Mesenchymal stem cell (in vitro differentiated cells and primary cell): Measurements from ENCODE around the gene GIMAP5.

Experiments
- DNase-seq: peaks from one replicate; pipeline ENCODE4 v3.0.0-alpha.2; 2013
- H2AFZ ChIP-seq: one replicate; pipeline ENCODE4 v1.6.1; 2013; ENCODE audit warnings: low read depth, mild to moderate bottlenecking, control low read depth, inconsistent platforms, low read length, moderate library complexity
- H2AK5ac ChIP-seq: 2 replicates; pipeline ENCODE4 v1.6.1; 2013; ENCODE audit warnings: low read length, moderate library complexity, mild to moderate bottlenecking, inconsistent platforms; ENCODE audit not compliant: severe bottlenecking
- H2BK120ac ChIP-seq: one replicate; pipeline ENCODE4 v1.6.1; 2013; ENCODE audit warnings: low read depth, mild to moderate bottlenecking, inconsistent platforms, low read length, moderate library complexity
- H2BK12ac ChIP-seq, 2 experiments: one replicate each; pipeline ENCODE4 v1.6.1; 2013; ENCODE audit warnings: inconsistent platforms in 2 of 2, low read length in 2 of 2, mild to moderate bottlenecking in 2 of 2, moderate library complexity in 2 of 2, control low read depth in 1 of 2
- H2BK15ac ChIP-seq: one replicate; pipeline ENCODE4 v1.6.1; 2013; ENCODE audit warnings: mild to moderate bottlenecking, low read depth, inconsistent platforms; ENCODE audit not compliant: poor library complexity, severe bottlenecking
- H2BK5ac ChIP-seq: 2 replicates; pipeline ENCODE4 v1.6.1; 2013; ENCODE audit warnings: low read depth, mild to moderate bottlenecking, low read length, control low read depth, inconsistent platforms; ENCODE audit not compliant: poor library complexity, severe bottlenecking
- H3K14ac ChIP-seq, 2 experiments: one replicate each; pipeline ENCODE4 v1.6.1; 2013; ENCODE audit warnings: inconsistent platforms in 2 of 2, low read length in 2 of 2, control low read depth in 1 of 2, mild to moderate bottlenecking in 1 of 2, moderate library complexity in 1 of 2
- H3K18ac ChIP-seq, 2 experiments: one replicate each; pipeline ENCODE4 v1.6.1; 2013; ENCODE audit warnings: inconsistent platforms in 2 of 2, low read length in 2 of 2, control low read depth in 1 of 2, low read depth in 1 of 2, mild to moderate bottlenecking in 1 of 2
- H3K23ac ChIP-seq, 2 experiments: one replicate each; pipeline ENCODE4 v1.6.1; 2013; ENCODE audit warnings: inconsistent platforms in 2 of 2, low read length in 2 of 2, mild to moderate bottlenecking in 2 of 2, moderate library complexity in 2 of 2, control low read depth in 1 of 2
- H3K27ac ChIP-seq: 2 replicates; pipeline ENCODE4 v1.5.1; 2013; ENCODE audit warnings: mild to moderate bottlenecking, moderate library complexity, low read length, control low read depth, inconsistent platforms; ENCODE audit not compliant: poor library complexity, severe bottlenecking
- H3K27me3 ChIP-seq, 2 experiments: 2 replicates each; pipeline versions ENCODE4 v1.6.1 to v1.7.0; 2013; ENCODE audit warnings: low read length in 2 of 2, mild to moderate bottlenecking in 2 of 2, moderate library complexity in 2 of 2, control low read depth in 1 of 2, inconsistent platforms in 1 of 2; ENCODE audit not compliant: control insufficient read depth in 1 of 2, insufficient read depth in 1 of 2
- H3K36me3 ChIP-seq, 2 experiments: 2 replicates each; pipeline versions ENCODE4 v1.6.1 to v1.7.0; 2013; ENCODE audit warnings: low read length in 2 of 2, control low read depth in 1 of 2, inconsistent platforms in 1 of 2, low read depth in 1 of 2, mild to moderate bottlenecking in 1 of 2; ENCODE audit not compliant: insufficient read depth in 2 of 2, control insufficient read depth in 1 of 2
- H3K4ac ChIP-seq, 2 experiments: one replicate each; pipeline ENCODE4 v1.6.1; 2013; ENCODE audit warnings: inconsistent platforms in 2 of 2, low read length in 2 of 2, mild to moderate bottlenecking in 2 of 2, moderate library complexity in 2 of 2, control low read depth in 1 of 2, low read depth in 1 of 2
- H3K4me1 ChIP-seq: 2 replicates; pipeline ENCODE4 v1.6.1; 2013; ENCODE audit warnings: low read depth, low read length, control low read depth; ENCODE audit not compliant: control insufficient read depth, insufficient read depth
- H3K4me2 ChIP-seq: 2 replicates; pipeline ENCODE4 v1.6.1; 2013; ENCODE audit warnings: low read length, mild to moderate bottlenecking, inconsistent platforms; ENCODE audit not compliant: poor library complexity, severe bottlenecking
- H3K4me3 ChIP-seq, 2 experiments: 2 replicates each; pipeline versions ENCODE4 v1.5.1 to v1.7.0; 2013; ENCODE audit warnings: low read length in 2 of 2, mild to moderate bottlenecking in 2 of 2, control low read depth in 1 of 2, low read depth in 1 of 2; ENCODE audit not compliant: insufficient read depth in 1 of 2
- H3K79me1 ChIP-seq: replicated peaks from 2 replicates; pipeline ENCODE4 v1.6.1; 2013; ENCODE audit warnings: mild to moderate bottlenecking, control low read depth, low read length, inconsistent platforms; ENCODE audit not compliant: poor library complexity, severe bottlenecking
- H3K9ac ChIP-seq: 2 replicates; pipeline ENCODE4 v1.7.0; 2013; ENCODE audit warnings: mild to moderate bottlenecking, low read length, moderate library complexity
- H3K9me3 ChIP-seq: 2 replicates; pipeline ENCODE4 v1.7.0; 2013; ENCODE audit warnings: mild to moderate bottlenecking, low read length; ENCODE audit not compliant: control insufficient read depth
- H4K8ac ChIP-seq: one replicate; pipeline ENCODE4 v1.6.1; 2013; ENCODE audit warnings: inconsistent platforms, mild to moderate bottlenecking, low read length, moderate library complexity
- H4K91ac ChIP-seq: one replicate; pipeline ENCODE4 v1.6.1; 2013; ENCODE audit warnings: mild to moderate bottlenecking, low read length, inconsistent platforms
- WGBS: methylation state at CpG from one replicate; pipeline ENCODE4 v1.1.7; 2013; ENCODE audit warnings: mixed read lengths; 5-methylcytosine and 5-hydroxymethylcytosine counted together

GIMAP5 gene

DNA sequence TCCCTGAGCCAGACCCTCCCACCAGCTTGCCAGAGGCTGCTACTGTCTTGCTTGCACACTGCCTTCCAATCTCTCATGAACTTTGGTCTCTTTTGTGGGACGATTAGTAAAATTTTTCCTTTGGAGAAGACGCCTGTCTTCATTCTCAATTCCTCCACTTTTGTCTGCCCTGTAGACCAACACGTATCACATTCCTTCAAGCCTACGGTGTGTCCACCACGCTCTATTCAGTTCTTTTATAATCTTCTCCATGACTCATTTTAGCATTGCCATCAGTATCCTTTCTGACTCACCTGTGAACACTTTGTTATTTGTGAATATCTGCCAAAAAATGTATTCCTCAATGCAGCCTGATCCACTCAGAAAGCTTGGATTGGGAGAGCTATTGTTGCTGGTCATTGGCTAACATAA, 1.4 kb downstream of the GIMAP5 start:
- Histone ChIP-seq H3K36me3 (no peaks in the 10 kb centered on the region), H3K4me1 (no peaks in the 10 kb centered on the region), H3K4me3 (no peak overlapping the region), H3K18ac (no peak overlapping the region), H2BK12ac (no peak overlapping the region), H3K79me1 (no peaks in the 10 kb centered on the region), H2BK15ac (no peak overlapping the region), H3K27ac (no peak overlapping the region), H3K4me2 (no peak overlapping the region), H4K8ac (no peak overlapping the region), H3K9ac (no peak overlapping the region), H3K27me3 (peaks cover 0 to 17% of the 10 kb centered on the region in 2 experiments), H3K14ac (no peak overlapping the region), H2AFZ (no peak overlapping the region), H3K9me3 (no peaks in the 10 kb centered on the region), H2BK120ac (no peak overlapping the region), H2BK5ac (no peak overlapping the region), H2AK5ac (no peak overlapping the region), H3K23ac (no peak overlapping the region), H3K4ac (no peak overlapping the region), H4K91ac (no peak overlapping the region)
- 67% methylated on average over 5 of the region's 5 CpGs for WGBS
- no peak for DNase-seq

GRCh38 chr7:150739033-150739432, 1.8 kb downstream of the GIMAP5 start:
- no peak overlapping the region for H3K27ac ChIP-seq
- no peak overlapping the region for H3K4me2 ChIP-seq
- H3K23ac ChIP-seq, result no peak overlapping the region
- H4K8ac ChIP-seq, result no peak overlapping the region
- no peak overlapping the region for H3K18ac ChIP-seq
- H2AK5ac ChIP-seq, result no peak overlapping the region
- H3K9ac ChIP-seq, result no peak overlapping the region
- H3K14ac ChIP-seq, result no peak overlapping the region
- no peak overlapping the region for H3K4me3 ChIP-seq
- H2BK15ac ChIP-seq, result no peak overlapping the region
- peaks cover 0 to 17% of the 10 kb centered on the region in 2 experiments for H3K27me3 ChIP-seq
- H3K4me1 ChIP-seq, result no peaks in the 10 kb centered on the region
- no peaks in the 10 kb centered on the region for H3K36me3 ChIP-seq
- H4K91ac ChIP-seq, result no peak overlapping the region
- H3K9me3 ChIP-seq, result no peaks in the 10 kb centered on the region
- no peak overlapping the region for H2AFZ ChIP-seq
- no peak overlapping the region for H2BK5ac ChIP-seq
- H2BK12ac ChIP-seq, result no peak overlapping the region
- H3K79me1 ChIP-seq, result no peaks in the 10 kb centered on the region
- no peak overlapping the region for H2BK120ac ChIP-seq
- DNase-seq, result no peak
- H3K4ac ChIP-seq, result no peak overlapping the region

GRCh38 chr7:150740053-150740452, 2.8 kb downstream of the GIMAP5 start:
- no peaks in the 10 kb centered on the region for H3K79me1 ChIP-seq
- peaks cover 0 to 17% of the 10 kb centered on the region in 2 experiments for H3K27me3 ChIP-seq
- H3K9ac ChIP-seq, result no peak overlapping the region
- H2AFZ ChIP-seq, result no peak overlapping the region
- no peak overlapping the region for H3K23ac ChIP-seq
- no peak overlapping the region for H2BK120ac ChIP-seq
- H3K36me3 ChIP-seq, result no peaks in the 10 kb centered on the region
- WGBS, result 63% methylated on average over 9 of the region's 10 CpGs
- H3K14ac ChIP-seq, result no peak overlapping the region
- no peak for DNase-seq
- H3K27ac ChIP-seq, result no peak overlapping the region
- H3K4me2 ChIP-seq, result no peak overlapping the region
- H2BK15ac ChIP-seq, result no peak overlapping the region
- H2BK12ac ChIP-seq, result no peak overlapping the region
- H2BK5ac ChIP-seq, result no peak overlapping the region
- no peak overlapping the region for H4K91ac ChIP-seq
- H3K18ac ChIP-seq, result no peak overlapping the region
- H3K4ac ChIP-seq, result no peak overlapping the region
- no peaks in the 10 kb centered on the region for H3K4me1 ChIP-seq
- H3K4me3 ChIP-seq, result no peak overlapping the region
- H4K8ac ChIP-seq, result no peak overlapping the region
- no peaks in the 10 kb centered on the region for H3K9me3 ChIP-seq
- H2AK5ac ChIP-seq, result no peak overlapping the region

- Histone ChIP-seq H3K27me3 (peaks cover 0 to 11% of the 10 kb centered on the region in 2 experiments), H3K36me3 (no peaks in the 10 kb centered on the region), H2BK15ac (no peak overlapping the region), H3K27ac (no peak overlapping the region), H3K9me3 (no peaks in the 10 kb centered on the region), H4K8ac (no peak overlapping the region), H3K4me3 (no peak overlapping the region), H3K9ac (no peak overlapping the region), H3K79me1 (no peaks in the 10 kb centered on the region), H4K91ac (no peak overlapping the region), H3K18ac (no peak overlapping the region), H3K4ac (no peak overlapping the region), H3K4me1 (no peaks in the 10 kb centered on the region), H2BK5ac (no peak overlapping the region), H3K14ac (no peak overlapping the region), H3K4me2 (no peak overlapping the region), H2AK5ac (no peak overlapping the region), H3K23ac (no peak overlapping the region), H2BK120ac (no peak overlapping the region), H2AFZ (no peak overlapping the region), H2BK12ac (no peak overlapping the region)
- no peak for DNase-seq
- 74% methylated on average over 12 of the region's 14 CpGs for WGBS
Observed at GRCh38 chr7:150742286-150742968, 5.2 kb downstream of the GIMAP5 start.
